Measurements from ENCODE around the gene CHCHD6.

CHCHD6 gene

DNA sequence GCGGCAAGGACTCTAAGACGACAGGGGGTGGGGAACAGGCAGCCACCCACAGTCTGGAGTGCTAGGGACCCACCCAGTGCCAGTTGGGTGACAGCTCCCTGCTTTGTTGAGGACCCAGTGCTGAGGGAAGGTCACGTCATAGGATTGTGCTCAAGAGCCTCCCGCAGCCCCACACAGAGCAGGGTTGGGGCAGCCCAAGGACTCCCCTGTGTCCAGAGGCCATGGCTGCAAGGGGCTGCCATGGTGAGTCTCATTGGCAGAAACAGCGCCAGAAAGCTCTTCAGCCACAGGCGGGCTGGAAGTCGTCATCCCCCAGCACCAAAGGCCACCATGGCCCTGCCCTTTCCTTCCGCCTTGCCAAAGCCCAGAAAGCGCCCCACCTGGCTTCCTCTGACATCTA, 241.9 kb downstream of the CHCHD6 start:
- Histone ChIP-seq H3K27ac (ENCODE audit: low read length) (no peak overlapping the region), H3K27me3 (ENCODE audit: control insufficient read depth, insufficient read depth, low read length) (no peaks in the 10 kb centered on the region), H3K9ac (ENCODE audit: low read length) (no peak overlapping the region), H3K4me3 (ENCODE audit: low read length) (no peak overlapping the region), H3K4me1 (ENCODE audit: control insufficient read depth, low read depth, low read length) (no peaks in the 10 kb centered on the region), H3K9me3 (ENCODE audit: control insufficient read depth, low read depth, low read length) (no peaks in the 10 kb centered on the region), H3K36me3 (ENCODE audit: control insufficient read depth, low read depth, low read length) (no peaks in the 10 kb centered on the region)

DNA sequence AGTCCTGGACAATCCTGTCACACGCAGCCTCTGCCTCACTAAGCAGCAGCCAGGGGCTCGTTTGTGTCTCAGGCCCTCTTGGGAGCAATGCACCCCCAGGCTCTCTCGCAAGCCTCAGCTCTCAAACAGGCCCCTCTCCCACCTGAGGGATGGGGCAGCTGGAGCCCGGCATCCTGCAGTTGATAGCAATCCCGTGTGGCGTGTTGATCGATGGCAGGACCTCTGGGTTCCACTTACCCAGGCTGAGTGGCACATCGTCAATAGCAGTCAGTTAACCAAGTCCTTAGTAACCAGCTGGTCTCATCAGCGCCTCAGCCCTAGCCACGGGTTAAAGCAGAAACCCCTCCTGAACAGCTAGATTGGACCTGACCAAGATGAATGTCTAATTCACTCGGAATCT, 242.4 kb downstream of the CHCHD6 start:
- Histone ChIP-seq H3K4me3 (ENCODE audit: low read length) (no peak overlapping the region), H3K4me1 (ENCODE audit: control insufficient read depth, low read depth, low read length) (no peaks in the 10 kb centered on the region), H3K27ac (ENCODE audit: low read length) (no peak overlapping the region), H3K9me3 (ENCODE audit: control insufficient read depth, low read depth, low read length) (no peaks in the 10 kb centered on the region), H3K36me3 (ENCODE audit: control insufficient read depth, low read depth, low read length) (no peaks in the 10 kb centered on the region), H3K27me3 (ENCODE audit: control insufficient read depth, insufficient read depth, low read length) (no peaks in the 10 kb centered on the region), H3K9ac (ENCODE audit: low read length) (no peak overlapping the region)

GRCh38 chr3:126947429-126947828, 243.4 kb downstream of the CHCHD6 start:
- Histone ChIP-seq H3K4me3 (ENCODE audit: low read length) (no peak overlapping the region), H3K4me1 (ENCODE audit: control insufficient read depth, low read depth, low read length) (no peaks in the 10 kb centered on the region), H3K9me3 (ENCODE audit: control insufficient read depth, low read depth, low read length) (no peaks in the 10 kb centered on the region), H3K27me3 (ENCODE audit: control insufficient read depth, insufficient read depth, low read length) (no peaks in the 10 kb centered on the region), H3K9ac (ENCODE audit: low read length) (no peak overlapping the region), H3K36me3 (ENCODE audit: control insufficient read depth, low read depth, low read length) (no peaks in the 10 kb centered on the region), H3K27ac (ENCODE audit: low read length) (no peak overlapping the region)

DNA sequence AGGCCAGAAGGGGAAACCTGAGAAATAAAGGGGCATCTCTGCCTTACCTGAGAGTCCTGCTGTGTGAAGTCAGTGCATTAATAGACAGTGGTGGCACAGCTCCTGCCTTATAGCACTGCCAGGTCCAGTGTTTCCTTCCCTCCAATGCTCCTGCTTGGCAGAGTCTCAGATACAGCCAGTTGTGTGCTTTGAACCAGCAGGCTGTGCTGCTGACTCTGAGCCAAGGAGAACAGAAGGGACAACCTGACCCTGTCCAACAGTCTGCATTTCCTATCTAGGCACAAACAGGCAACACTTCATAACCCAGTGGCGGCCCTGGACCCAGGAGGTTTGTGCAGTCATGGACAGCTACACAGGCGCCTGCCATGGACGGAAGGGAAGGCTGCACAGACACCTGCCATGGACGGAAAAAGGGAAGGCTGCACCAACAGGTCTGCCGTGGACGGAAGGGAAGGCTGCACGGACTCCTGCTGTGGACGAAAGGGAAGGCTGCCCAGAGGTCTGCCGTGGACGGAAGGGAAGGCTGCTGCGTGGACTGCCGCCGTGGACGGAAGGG, 245.0 kb downstream of the CHCHD6 start:
- Histone ChIP-seq H3K4me1 (ENCODE audit: control insufficient read depth, low read depth, low read length) (no peaks in the 10 kb centered on the region), H3K27me3 (ENCODE audit: control insufficient read depth, insufficient read depth, low read length) (no peaks in the 10 kb centered on the region), H3K4me3 (ENCODE audit: low read length) (no peak overlapping the region), H3K9me3 (ENCODE audit: control insufficient read depth, low read depth, low read length) (no peaks in the 10 kb centered on the region), H3K9ac (ENCODE audit: low read length) (no peak overlapping the region), H3K27ac (ENCODE audit: low read length) (no peak overlapping the region), H3K36me3 (ENCODE audit: control insufficient read depth, low read depth, low read length) (no peaks in the 10 kb centered on the region)

DNA sequence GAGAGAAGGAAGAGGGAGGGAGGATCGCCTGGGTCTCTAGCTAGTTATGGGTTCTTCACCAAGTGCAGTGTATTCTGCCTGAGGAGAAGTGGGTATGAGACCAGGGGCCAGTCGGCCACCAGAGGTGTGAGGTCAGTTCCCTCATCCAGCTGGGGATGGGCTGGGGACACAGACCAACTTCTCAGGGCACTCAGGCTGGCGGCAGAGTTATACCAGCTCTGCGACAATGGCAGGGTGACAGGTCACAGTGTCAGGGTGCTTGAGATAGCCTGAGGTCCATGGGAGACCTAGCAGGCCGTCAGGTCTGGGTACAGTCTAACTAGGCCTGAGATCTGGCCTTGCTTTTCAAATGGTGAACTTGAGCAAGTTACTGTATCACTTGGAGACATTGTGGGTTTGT, 247.5 kb downstream of the CHCHD6 start:
- H3K36me3 ChIP-seq (ENCODE audit: control insufficient read depth, low read depth, low read length): no peaks in the 10 kb centered on the region
- no peak overlapping the region for H3K27ac ChIP-seq (ENCODE audit: low read length)
- H3K9me3 ChIP-seq (ENCODE audit: control insufficient read depth, low read depth, low read length): no peaks in the 10 kb centered on the region
- no peaks in the 10 kb centered on the region for H3K27me3 ChIP-seq (ENCODE audit: control insufficient read depth, insufficient read depth, low read length)
- H3K4me1 ChIP-seq (ENCODE audit: control insufficient read depth, low read depth, low read length): no peaks in the 10 kb centered on the region
- no peak overlapping the region for H3K9ac ChIP-seq (ENCODE audit: low read length)
- no peak overlapping the region for H3K4me3 ChIP-seq (ENCODE audit: low read length)

GRCh38 chr3:126952261-126952982, 248.4 kb downstream of the CHCHD6 start:
- H3K27ac ChIP-seq (ENCODE audit: low read length): no peak overlapping the region
- no peak overlapping the region for H3K9ac ChIP-seq (ENCODE audit: low read length)
- no peaks in the 10 kb centered on the region for H3K36me3 ChIP-seq (ENCODE audit: control insufficient read depth, low read depth, low read length)
- no peak overlapping the region for H3K4me3 ChIP-seq (ENCODE audit: low read length)
- no peaks in the 10 kb centered on the region for H3K4me1 ChIP-seq (ENCODE audit: control insufficient read depth, low read depth, low read length)
- no peaks in the 10 kb centered on the region for H3K9me3 ChIP-seq (ENCODE audit: control insufficient read depth, low read depth, low read length)
- H3K27me3 ChIP-seq (ENCODE audit: control insufficient read depth, insufficient read depth, low read length): no peaks in the 10 kb centered on the region

DNA sequence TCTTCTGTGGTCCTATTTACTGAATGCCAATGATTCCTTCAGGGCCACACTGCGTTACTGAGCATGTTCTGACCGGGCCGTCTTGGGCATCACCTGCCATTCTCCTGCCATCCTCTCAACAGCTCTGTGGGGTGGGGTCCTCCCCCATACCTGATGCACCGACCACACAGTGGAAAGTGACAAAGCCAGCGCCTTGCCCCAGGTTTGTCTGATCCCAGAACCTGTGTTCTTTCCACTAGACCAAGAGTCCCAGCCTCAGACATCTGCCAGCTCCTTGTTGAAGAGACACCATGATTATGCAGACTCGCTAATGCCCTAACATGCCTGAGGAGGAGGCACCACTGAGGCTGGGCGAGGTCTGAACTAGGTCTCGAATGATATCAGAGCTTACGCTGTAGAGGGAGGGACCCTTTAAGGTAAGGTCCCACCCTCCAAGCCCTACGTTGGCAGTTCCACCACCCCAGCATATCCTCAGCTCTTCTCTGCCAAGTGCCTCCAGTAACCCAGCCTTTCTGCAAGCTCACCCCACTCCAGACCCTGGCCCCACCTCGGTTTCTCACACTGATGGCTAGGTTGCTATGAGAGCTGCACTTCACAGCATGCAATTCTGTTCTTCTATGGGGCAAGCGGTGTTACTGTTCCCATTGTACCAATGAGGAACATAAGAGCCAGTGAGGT, 249.1 kb downstream of the CHCHD6 start:
- no peak overlapping the region for H3K4me3 ChIP-seq (ENCODE audit: low read length)
- H3K27ac ChIP-seq (ENCODE audit: low read length): no peak overlapping the region
- H3K9me3 ChIP-seq (ENCODE audit: control insufficient read depth, low read depth, low read length): no peaks in the 10 kb centered on the region
- H3K9ac ChIP-seq (ENCODE audit: low read length): no peak overlapping the region
- no peaks in the 10 kb centered on the region for H3K27me3 ChIP-seq (ENCODE audit: control insufficient read depth, insufficient read depth, low read length)
- no peaks in the 10 kb centered on the region for H3K4me1 ChIP-seq (ENCODE audit: control insufficient read depth, low read depth, low read length)
- H3K36me3 ChIP-seq (ENCODE audit: control insufficient read depth, low read depth, low read length): no peaks in the 10 kb centered on the region

DNA sequence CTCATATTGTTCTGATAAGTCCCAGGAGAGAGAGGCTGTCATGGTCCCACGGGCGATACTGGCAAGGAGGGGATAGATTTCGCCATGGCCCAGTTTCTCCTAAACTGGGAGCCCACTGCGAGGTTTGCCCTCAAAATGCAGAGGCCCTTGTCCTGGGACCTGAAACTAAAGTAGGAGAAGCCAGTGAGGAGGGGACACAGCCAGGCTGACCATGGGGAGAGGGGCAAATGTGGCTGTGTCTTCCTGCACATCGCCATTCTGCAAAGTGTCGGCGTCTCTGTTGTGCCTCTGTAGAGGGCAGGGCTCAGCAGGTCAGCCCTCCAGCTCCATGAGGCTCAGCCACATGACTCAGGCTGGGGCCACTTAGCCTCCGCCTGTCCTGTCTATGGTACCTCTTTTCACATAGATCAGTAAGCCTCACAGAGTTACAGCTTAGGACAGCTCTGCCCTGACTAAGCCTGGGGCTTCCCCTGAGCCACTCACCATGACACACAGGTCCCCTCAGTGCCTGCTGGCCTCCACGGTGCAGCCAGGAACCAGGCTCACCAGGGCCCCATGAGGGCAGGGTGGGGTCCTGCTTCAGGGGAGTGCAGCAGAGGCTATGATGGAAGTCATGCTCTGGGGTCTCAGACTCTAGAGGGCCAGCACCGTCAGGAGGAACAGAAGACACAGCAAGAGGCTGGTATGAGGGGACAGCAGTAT, 250.3 kb downstream of the CHCHD6 start:
- Histone ChIP-seq H3K9ac (ENCODE audit: low read length) (no peak overlapping the region), H3K4me3 (ENCODE audit: low read length) (no peak overlapping the region), H3K27ac (ENCODE audit: low read length) (no peak overlapping the region)

GRCh38 chr3:126955004-126955790, 251.2 kb downstream of the CHCHD6 start:
- H3K4me3 ChIP-seq (ENCODE audit: low read length): no peak overlapping the region
- H3K27ac ChIP-seq (ENCODE audit: low read length): no peak overlapping the region
- peaks cover 7% of the 10 kb centered on the region for H3K4me1 ChIP-seq (ENCODE audit: control insufficient read depth, low read depth, low read length)
- no peaks in the 10 kb centered on the region for H3K36me3 ChIP-seq (ENCODE audit: control insufficient read depth, low read depth, low read length)
- no peaks in the 10 kb centered on the region for H3K9me3 ChIP-seq (ENCODE audit: control insufficient read depth, low read depth, low read length)
- no peaks in the 10 kb centered on the region for H3K27me3 ChIP-seq (ENCODE audit: control insufficient read depth, insufficient read depth, low read length)
- H3K9ac ChIP-seq (ENCODE audit: low read length): no peak overlapping the region

More for the DNA sequence above, 250.3 kb downstream of the CHCHD6 start:
- Histone ChIP-seq H3K36me3 (ENCODE audit: control insufficient read depth, low read depth, low read length) (no peaks in the 10 kb centered on the region), H3K4me1 (ENCODE audit: control insufficient read depth, low read depth, low read length) (no peaks in the 10 kb centered on the region), H3K9me3 (ENCODE audit: control insufficient read depth, low read depth, low read length) (no peaks in the 10 kb centered on the region), H3K27me3 (ENCODE audit: control insufficient read depth, insufficient read depth, low read length) (no peaks in the 10 kb centered on the region)

DNA sequence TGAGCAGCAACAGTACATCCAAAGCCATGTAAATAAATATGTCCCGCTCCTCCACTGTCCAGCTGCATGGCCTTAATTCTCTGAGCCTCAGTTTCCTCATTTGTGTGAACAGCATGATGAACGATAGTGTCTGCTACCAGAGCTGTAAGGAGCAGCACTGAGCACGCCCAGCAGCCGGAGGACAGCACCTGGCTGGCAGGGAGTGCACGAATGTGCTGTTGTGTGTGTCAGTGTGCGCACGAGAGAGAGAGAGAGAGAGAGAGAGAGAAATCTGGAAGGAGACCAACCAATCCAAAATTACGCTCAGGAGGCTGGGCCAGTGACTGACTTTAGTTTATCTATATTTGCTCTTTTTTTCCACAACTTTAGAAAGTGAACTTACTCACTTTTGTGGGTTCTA, 252.3 kb downstream of the CHCHD6 start:
- Histone ChIP-seq H3K9me3 (ENCODE audit: control insufficient read depth, low read depth, low read length) (no peaks in the 10 kb centered on the region), H3K27me3 (ENCODE audit: control insufficient read depth, insufficient read depth, low read length) (no peaks in the 10 kb centered on the region), H3K9ac (ENCODE audit: low read length) (no peak overlapping the region), H3K36me3 (ENCODE audit: control insufficient read depth, low read depth, low read length) (no peaks in the 10 kb centered on the region), H3K4me3 (ENCODE audit: low read length) (no peak overlapping the region), H3K4me1 (ENCODE audit: control insufficient read depth, low read depth, low read length) (peaks cover 10% of the 10 kb centered on the region), H3K27ac (ENCODE audit: low read length) (no peak overlapping the region)
